Prostate gland (tissue), 2 donors: Measurements from ENCODE around the gene ZBTB32.

Experiments used
- CTCF ChIP-seq, 4 experiments: fragments of 200-600 bp in 2 of 4; fragments of 450-650 bp in 2 of 4; sonication (generic) in 2 of 4; IDR thresholded peaks; 1 replicate in 3 of 4; 2 replicates in 1 of 4; pipeline ENCODE4 v1.5.1; 2016 to 2019; ENCODE audit warnings: antibody characterized with exemption in 4 of 4, mild to moderate bottlenecking in 2 of 4, moderate library complexity in 2 of 4
- POLR2A ChIP-seq: fragments of 450-650 bp; IDR thresholded peaks from one replicate; pipeline ENCODE4 v1.6.1; 2016; ENCODE audit warnings: antibody characterized with exemption, mild to moderate bottlenecking
- POLR2AphosphoS5 ChIP-seq: sonication (generic); formaldehyde crosslinking; IDR thresholded peaks from one replicate; pipeline ENCODE4 v1.6.1; 2017; ENCODE audit warnings: antibody characterized with exemption

- TF ChIP-seq POLR2A: no peak
- no peak for TF ChIP-seq CTCF (IDR thresholded peaks at IDR 0.05)
- no peak for TF ChIP-seq POLR2AphosphoS5
Observed at GRCh38 chr19:35740108-35740422, 35.7 kb downstream of the ZBTB32 start.
